Osteoblast (primary cell): Measurements from ENCODE around the gene DIP2C. TPM values are rescaled to one million over a fixed set of nuclear protein-coding genes. Genes with fewer than 3 reads are reported as not detected.

Source experiments
- DNase-seq: peaks from one replicate; pipeline ENCODE4 v3.0.0; 2011; ENCODE audit warnings: low spot score, mixed read lengths; ENCODE audit not compliant: insufficient read length; ENCODE audit errors: missing footprints
- H2AFZ ChIP-seq: 2 replicates; pipeline ENCODE4 v1.6.0; 2011; ENCODE audit warnings: mild to moderate bottlenecking, low read length
- H3K27ac ChIP-seq: 2 replicates; pipeline ENCODE4 v1.5.1; 2011; ENCODE audit warnings: mild to moderate bottlenecking, low read depth, low read length, moderate library complexity
- H3K27me3 ChIP-seq: 2 replicates; pipeline ENCODE4 v1.6.0; 2012; ENCODE audit warnings: mild to moderate bottlenecking, control low read depth, inconsistent platforms, low read length, moderate library complexity; ENCODE audit not compliant: insufficient read depth
- H3K36me3 ChIP-seq: 2 replicates; pipeline ENCODE4 v1.5.1; 2011; ENCODE audit warnings: mild to moderate bottlenecking, low read length, control low read depth, moderate library complexity; ENCODE audit not compliant: insufficient read depth
- H3K4me1 ChIP-seq: 2 replicates; pipeline ENCODE4 v1.5.1; 2011; ENCODE audit warnings: mild to moderate bottlenecking, low read length, control low read depth, moderate library complexity; ENCODE audit not compliant: insufficient read depth
- H3K4me2 ChIP-seq: 2 replicates; pipeline ENCODE4 v1.6.0; 2011; ENCODE audit warnings: mild to moderate bottlenecking, low read length; ENCODE audit not compliant: insufficient read depth
- H3K4me3 ChIP-seq: fragments of 200-600 bp; sonication (generic); 3 replicates; pipeline ENCODE4 v1.5.1; 2012; ENCODE audit warnings: mild to moderate bottlenecking, low read length, inconsistent platforms; ENCODE audit not compliant: insufficient read depth
- H3K79me2 ChIP-seq: 2 replicates; pipeline ENCODE4 v1.6.0; 2012; ENCODE audit warnings: mild to moderate bottlenecking, low read length, control low read depth, inconsistent platforms; ENCODE audit not compliant: insufficient read depth
- H3K9me3 ChIP-seq: 2 replicates; pipeline ENCODE4 v1.5.1; 2011; ENCODE audit warnings: low read depth, low read length, control low read depth
- H4K20me1 ChIP-seq: 2 replicates; pipeline ENCODE4 v1.6.0; 2012; ENCODE audit warnings: mild to moderate bottlenecking, low read length, control low read depth; ENCODE audit not compliant: insufficient read depth
- total RNA-seq: library from RNA; depleted of rRNA; stranded (reverse); fragments of >200 nt; gene quantifications from 2 replicates; pipeline ENCODE4 v1.2.3, GENCODE V29; 2012
- TF ChIP-seq, protein P1 (sequence below): IDR thresholded peaks from 2 replicates; pipeline ENCODE4 v1.5.1; 2011; ENCODE audit warnings: mild to moderate bottlenecking, low read depth, low read length, moderate library complexity; ENCODE audit errors: extremely low read depth

DIP2C gene
- total RNA-seq, 1 donor, result 36.9 TPM

DNA sequence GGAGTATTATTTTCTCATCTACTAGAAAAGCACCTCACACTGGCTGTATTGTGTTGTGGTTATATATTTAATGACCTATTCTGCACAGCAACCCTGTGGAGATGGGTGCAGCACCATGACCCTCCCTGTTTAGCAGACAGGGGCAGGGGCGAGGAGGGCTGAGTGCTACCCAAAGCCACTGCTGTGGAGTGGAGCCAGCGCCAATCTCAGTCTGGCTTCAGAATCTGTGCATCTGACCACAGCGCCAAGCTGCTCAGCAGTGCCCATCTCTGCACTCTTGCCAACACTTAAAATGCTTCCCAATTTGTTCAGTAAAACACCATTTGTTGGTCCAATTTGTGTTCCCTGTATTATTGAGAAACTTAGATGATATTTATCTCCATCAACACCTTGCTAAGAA, 315.1 kb downstream of the DIP2C start:
- peak; percentile 81 for DNase-seq
- H3K36me3 ChIP-seq, result peaks cover 28% of the 10 kb centered on the region
- TF ChIP-seq, protein P1, sequence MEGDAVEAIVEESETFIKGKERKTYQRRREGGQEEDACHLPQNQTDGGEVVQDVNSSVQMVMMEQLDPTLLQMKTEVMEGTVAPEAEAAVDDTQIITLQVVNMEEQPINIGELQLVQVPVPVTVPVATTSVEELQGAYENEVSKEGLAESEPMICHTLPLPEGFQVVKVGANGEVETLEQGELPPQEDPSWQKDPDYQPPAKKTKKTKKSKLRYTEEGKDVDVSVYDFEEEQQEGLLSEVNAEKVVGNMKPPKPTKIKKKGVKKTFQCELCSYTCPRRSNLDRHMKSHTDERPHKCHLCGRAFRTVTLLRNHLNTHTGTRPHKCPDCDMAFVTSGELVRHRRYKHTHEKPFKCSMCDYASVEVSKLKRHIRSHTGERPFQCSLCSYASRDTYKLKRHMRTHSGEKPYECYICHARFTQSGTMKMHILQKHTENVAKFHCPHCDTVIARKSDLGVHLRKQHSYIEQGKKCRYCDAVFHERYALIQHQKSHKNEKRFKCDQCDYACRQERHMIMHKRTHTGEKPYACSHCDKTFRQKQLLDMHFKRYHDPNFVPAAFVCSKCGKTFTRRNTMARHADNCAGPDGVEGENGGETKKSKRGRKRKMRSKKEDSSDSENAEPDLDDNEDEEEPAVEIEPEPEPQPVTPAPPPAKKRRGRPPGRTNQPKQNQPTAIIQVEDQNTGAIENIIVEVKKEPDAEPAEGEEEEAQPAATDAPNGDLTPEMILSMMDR, result no peak

DNA sequence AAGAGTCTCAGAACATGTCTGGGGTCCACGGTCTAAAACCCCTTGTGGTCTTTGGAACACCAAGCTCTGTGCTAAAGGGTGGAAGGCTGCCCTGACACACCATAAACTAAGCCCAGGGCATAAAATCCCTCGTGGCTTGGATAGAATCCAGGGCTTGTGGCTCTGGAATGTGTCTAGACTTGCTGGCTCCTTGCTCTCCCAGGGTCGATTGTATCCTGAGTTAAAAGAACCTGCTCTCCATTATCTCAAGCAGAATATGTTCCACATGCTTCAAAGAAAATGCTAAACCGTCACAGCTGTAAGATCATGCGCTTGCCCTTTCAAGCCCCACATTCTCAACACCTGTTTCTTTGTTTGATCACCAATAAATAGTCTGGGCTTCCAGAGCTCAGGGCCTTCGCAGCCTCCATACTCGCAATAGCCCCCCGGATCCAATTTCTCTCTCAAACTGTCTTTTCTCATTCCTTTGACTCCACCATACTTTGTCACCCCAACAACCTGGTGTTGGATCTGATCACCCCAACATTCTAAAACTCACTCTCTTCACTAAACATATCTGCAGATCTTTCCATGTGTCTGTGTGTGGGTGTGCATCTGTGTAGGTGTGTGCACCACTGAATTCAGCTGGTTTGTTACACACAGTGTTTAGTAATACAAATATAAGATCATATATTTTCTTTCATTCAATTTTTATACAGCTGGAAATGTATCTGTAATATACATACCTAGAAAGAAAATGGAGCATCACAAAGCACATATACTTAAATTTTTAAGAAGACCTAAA, 315.8 kb downstream of the DIP2C start:
- Histone ChIP-seq H3K4me2 (peak overlapping the region; percentile 22), H3K36me3 (peaks cover 32% of the 10 kb centered on the region), H3K4me3 (no peak overlapping the region), H2AFZ (no peak overlapping the region), H3K4me1 (peaks cover 30% of the 10 kb centered on the region), H3K9me3 (no peaks in the 10 kb centered on the region), H3K79me2 (no peaks in the 10 kb centered on the region), H4K20me1 (peaks cover 15% of the 10 kb centered on the region), H3K27me3 (no peaks in the 10 kb centered on the region), H3K27ac (peak overlapping the region; percentile 34)
- TF ChIP-seq, protein P1, result no peak
- peak; percentile 32 for DNase-seq

More for the DNA sequence above, 315.1 kb downstream of the DIP2C start:
- no peaks in the 10 kb centered on the region for H3K27me3 ChIP-seq
- H2AFZ ChIP-seq, result no peak overlapping the region
- no peaks in the 10 kb centered on the region for H3K79me2 ChIP-seq
- no peak overlapping the region for H3K4me3 ChIP-seq
- peaks cover 30% of the 10 kb centered on the region for H3K4me1 ChIP-seq
- no peak overlapping the region for H3K4me2 ChIP-seq
- H3K9me3 ChIP-seq, result no peaks in the 10 kb centered on the region
- no peak overlapping the region for H3K27ac ChIP-seq
- peaks cover 11% of the 10 kb centered on the region for H4K20me1 ChIP-seq

DNA sequence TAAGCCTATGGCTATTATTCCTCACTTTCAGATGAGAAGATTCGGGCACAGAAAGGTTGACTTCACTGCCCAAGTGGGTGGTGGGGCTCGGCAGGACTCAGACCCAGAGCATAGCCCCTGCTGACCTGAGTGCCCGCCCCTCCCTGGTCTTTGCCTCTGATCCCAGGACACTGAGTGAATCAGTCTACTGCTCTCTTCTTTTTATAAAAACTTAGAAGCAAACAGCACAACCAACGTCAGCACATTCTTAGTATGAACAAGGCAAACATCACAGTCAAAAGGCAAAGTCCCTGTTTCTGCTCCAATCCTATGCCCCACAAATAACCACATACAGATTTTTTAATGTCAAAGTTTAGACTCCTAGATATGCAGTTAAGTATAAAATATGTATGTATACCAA, 316.5 kb downstream of the DIP2C start:
- Histone ChIP-seq H3K9me3 (no peaks in the 10 kb centered on the region), H2AFZ (no peak overlapping the region), H3K4me3 (no peak overlapping the region), H3K4me2 (peak overlapping the region; percentile 22), H3K27me3 (no peaks in the 10 kb centered on the region), H3K79me2 (no peaks in the 10 kb centered on the region), H3K36me3 (peaks cover 38% of the 10 kb centered on the region), H3K27ac (peak overlapping the region; percentile 34), H3K4me1 (peaks cover 30% of the 10 kb centered on the region), H4K20me1 (peaks cover 10% of the 10 kb centered on the region)
- DNase-seq, result peak; percentile 82
- TF ChIP-seq, protein P1, result no peak

DNA sequence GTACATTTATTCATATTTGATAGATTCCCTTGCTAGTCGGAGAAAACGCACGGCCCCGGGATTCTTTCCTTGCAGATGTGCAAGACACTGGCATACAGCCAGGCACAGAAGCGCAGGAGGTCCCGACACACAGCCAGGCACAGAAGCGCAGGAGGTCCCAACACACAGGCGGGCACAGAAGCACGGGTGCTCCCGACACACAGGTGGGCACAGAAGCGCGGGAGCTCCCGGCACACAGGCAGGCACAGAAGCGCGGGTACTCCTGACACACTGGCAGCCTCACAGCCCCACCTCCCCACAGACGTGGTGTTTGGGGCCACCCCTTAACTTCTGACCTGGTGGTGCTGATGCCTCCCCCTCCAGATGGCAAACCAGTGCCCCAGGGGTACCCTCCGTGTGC, 316.9 kb downstream of the DIP2C start:
- Histone ChIP-seq H3K4me1 (peaks cover 30% of the 10 kb centered on the region), H3K36me3 (peaks cover 39% of the 10 kb centered on the region), H3K9me3 (no peaks in the 10 kb centered on the region), H3K79me2 (no peaks in the 10 kb centered on the region), H3K4me2 (no peak overlapping the region), H4K20me1 (peaks cover 10% of the 10 kb centered on the region), H3K4me3 (no peak overlapping the region), H2AFZ (no peak overlapping the region), H3K27ac (peak overlapping the region; percentile 34), H3K27me3 (no peaks in the 10 kb centered on the region)
- peak; percentile 27 for DNase-seq
- TF ChIP-seq, protein P1, result no peak
